DOHH2 (cell line): ENCODE results near the gene BTLA.
"Not testable (repeated sequence)": the region's sequence is repeated elsewhere in the genome, so short reads cannot be mapped to it uniquely, and the experiment has no call there.

Experiments
- EZH2phosphoT487 ChIP-seq: fragments of 200-600 bp; sonication (generic); IDR thresholded peaks from 2 replicates; pipeline ENCODE4 v1.6.1; 2017; ENCODE audit warnings: borderline replicate concordance, mild to moderate bottlenecking, antibody characterized with exemption, low read length, moderate library complexity, mixed read lengths
- TF ChIP-seq, protein P1 (sequence below): fragments of 200-600 bp; sonication (generic); IDR thresholded peaks from one replicate; pipeline ENCODE4 v1.5.1; 2014; ENCODE audit warnings: antibody characterized with exemption, mild to moderate bottlenecking, low read depth, low read length; ENCODE audit not compliant: poor library complexity, severe bottlenecking

DNA sequence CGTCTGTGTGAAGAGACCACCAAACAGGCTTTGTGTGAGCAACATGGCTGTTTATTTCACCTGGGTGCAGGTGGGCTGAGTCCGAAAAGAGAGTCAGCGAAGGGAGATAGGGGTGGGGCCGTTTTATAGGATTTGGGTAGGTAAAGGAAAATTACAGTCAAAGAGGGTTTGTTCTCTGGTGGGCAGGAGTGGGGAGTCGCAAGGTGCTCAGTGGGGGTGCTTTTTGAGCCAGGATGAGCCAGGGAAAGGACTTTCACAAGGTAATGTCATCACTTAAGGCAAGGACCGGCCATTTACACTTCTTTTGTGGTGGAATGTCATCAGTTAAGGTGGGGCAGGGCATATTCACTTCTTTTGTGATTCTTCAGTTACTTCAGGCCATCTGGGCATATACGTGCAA is 76.4 kb downstream of the BTLA start:
- TF ChIP-seq, protein P1, sequence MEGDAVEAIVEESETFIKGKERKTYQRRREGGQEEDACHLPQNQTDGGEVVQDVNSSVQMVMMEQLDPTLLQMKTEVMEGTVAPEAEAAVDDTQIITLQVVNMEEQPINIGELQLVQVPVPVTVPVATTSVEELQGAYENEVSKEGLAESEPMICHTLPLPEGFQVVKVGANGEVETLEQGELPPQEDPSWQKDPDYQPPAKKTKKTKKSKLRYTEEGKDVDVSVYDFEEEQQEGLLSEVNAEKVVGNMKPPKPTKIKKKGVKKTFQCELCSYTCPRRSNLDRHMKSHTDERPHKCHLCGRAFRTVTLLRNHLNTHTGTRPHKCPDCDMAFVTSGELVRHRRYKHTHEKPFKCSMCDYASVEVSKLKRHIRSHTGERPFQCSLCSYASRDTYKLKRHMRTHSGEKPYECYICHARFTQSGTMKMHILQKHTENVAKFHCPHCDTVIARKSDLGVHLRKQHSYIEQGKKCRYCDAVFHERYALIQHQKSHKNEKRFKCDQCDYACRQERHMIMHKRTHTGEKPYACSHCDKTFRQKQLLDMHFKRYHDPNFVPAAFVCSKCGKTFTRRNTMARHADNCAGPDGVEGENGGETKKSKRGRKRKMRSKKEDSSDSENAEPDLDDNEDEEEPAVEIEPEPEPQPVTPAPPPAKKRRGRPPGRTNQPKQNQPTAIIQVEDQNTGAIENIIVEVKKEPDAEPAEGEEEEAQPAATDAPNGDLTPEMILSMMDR = not testable (repeated sequence)
- not testable (repeated sequence) for TF ChIP-seq EZH2phosphoT487
